Neural cell (in vitro differentiated cells): Measurements from ENCODE around the gene CCDC89.

Experiments
- CTCF ChIP-seq: fragments of 450-650 bp; IDR thresholded peaks from 2 replicates; pipeline ENCODE4 v1.5.1; 2014; ENCODE audit warnings: antibody characterized with exemption, mild to moderate bottlenecking, moderate library complexity; ENCODE audit not compliant: poor library complexity, severe bottlenecking
- EP300 ChIP-seq: fragments of 450-650 bp; conservative IDR thresholded peaks from 2 replicates; pipeline ENCODE4 v1.6.1; 2014; ENCODE audit warnings: antibody characterized with exemption, mild to moderate bottlenecking, moderate library complexity; ENCODE audit not compliant: poor library complexity, severe bottlenecking
- POLR2AphosphoS5 ChIP-seq: IDR thresholded peaks from 2 replicates; pipeline ENCODE4 v1.6.1; 2012
- RAD21 ChIP-seq: fragments of 450-650 bp; conservative IDR thresholded peaks from 2 replicates; pipeline ENCODE4 v1.6.1; 2014; ENCODE audit warnings: antibody characterized with exemption, mild to moderate bottlenecking, moderate library complexity

- no peak for TF ChIP-seq EP300
- no peak for TF ChIP-seq CTCF
- no peak for TF ChIP-seq RAD21
- no peak for TF ChIP-seq POLR2AphosphoS5
Measured at GRCh38 chr11:85732965-85733364, 47.0 kb upstream of the CCDC89 start.
